DOHH2 (cell line): ENCODE measurements around the gene ZNF48.
A peak's percentile ranks its signal among the peaks of the same experiment; 100 is the strongest.

ENCODE experiments used
- H3F3A ChIP-seq: fragments of 200-600 bp; sonication (generic), shearing (Covaris generic); 2 replicates; pipeline ENCODE4 v1.6.0; 2016; ENCODE audit warnings: antibody characterized with exemption, mild to moderate bottlenecking; ENCODE audit not compliant: control insufficient read depth, insufficient read depth
- H3K27ac ChIP-seq: fragments of 200-600 bp; sonication (generic); 2 replicates; pipeline ENCODE4 v1.5.1; 2014; ENCODE audit warnings: low read depth, mild to moderate bottlenecking, low read length, moderate library complexity
- H3K27me3 ChIP-seq: fragments of 200-600 bp; sonication (generic); 2 replicates; pipeline ENCODE4 v1.6.1; 2014; ENCODE audit warnings: mild to moderate bottlenecking, low read length, mixed read lengths; ENCODE audit not compliant: control insufficient read depth
- H3K36me3 ChIP-seq: fragments of 200-600 bp; sonication (generic); 2 replicates; pipeline ENCODE4 v1.6.1; 2014; ENCODE audit warnings: mild to moderate bottlenecking, low read length, moderate library complexity, mixed read lengths; ENCODE audit not compliant: control insufficient read depth
- H3K4me1 ChIP-seq: fragments of 200-600 bp; sonication (generic); 2 replicates; pipeline ENCODE4 v1.6.1; 2014; ENCODE audit warnings: mild to moderate bottlenecking, low read length, mixed read lengths; ENCODE audit not compliant: control insufficient read depth
- H3K4me2 ChIP-seq: fragments of 200-600 bp; sonication (generic); 2 replicates; pipeline ENCODE4 v1.6.0; 2014; ENCODE audit warnings: mild to moderate bottlenecking, low read length, moderate library complexity
- H3K4me3 ChIP-seq: fragments of 200-600 bp; sonication (generic); 2 replicates; pipeline ENCODE4 v1.5.1; 2014; ENCODE audit warnings: mild to moderate bottlenecking, low read length, mixed read lengths
- H3K79me2 ChIP-seq: fragments of 200-600 bp; sonication (generic); 2 replicates; pipeline ENCODE4 v1.6.1; 2014; ENCODE audit warnings: mild to moderate bottlenecking, low read length, mixed read lengths; ENCODE audit not compliant: control insufficient read depth
- H3K9me2 ChIP-seq: fragments of 200-600 bp; sonication (generic); replicated peaks from 2 replicates; pipeline ENCODE4 v1.6.1; 2014; ENCODE audit warnings: mild to moderate bottlenecking, low read length, mixed read lengths; ENCODE audit not compliant: control insufficient read depth
- H3K9me3 ChIP-seq: fragments of 200-600 bp; sonication (generic); 2 replicates; pipeline ENCODE4 v1.6.1; 2014; ENCODE audit warnings: antibody characterized with exemption, low read length, mixed read lengths; ENCODE audit not compliant: control insufficient read depth, insufficient read depth
- H4K20me1 ChIP-seq: fragments of 200-600 bp; sonication (generic); 2 replicates; pipeline ENCODE4 v1.6.0; 2014; ENCODE audit warnings: low read depth, mild to moderate bottlenecking, antibody characterized with exemption, low read length, moderate library complexity; ENCODE audit not compliant: control insufficient read depth, insufficient read depth
- EZH2phosphoT487 ChIP-seq: fragments of 200-600 bp; sonication (generic); IDR thresholded peaks from 2 replicates; pipeline ENCODE4 v1.6.1; 2017; ENCODE audit warnings: borderline replicate concordance, mild to moderate bottlenecking, antibody characterized with exemption, low read length, moderate library complexity, mixed read lengths
- TF ChIP-seq, protein P1 (sequence below): fragments of 200-600 bp; sonication (generic); IDR thresholded peaks from one replicate; pipeline ENCODE4 v1.5.1; 2014; ENCODE audit warnings: antibody characterized with exemption, mild to moderate bottlenecking, low read depth, low read length; ENCODE audit not compliant: poor library complexity, severe bottlenecking

ZNF48 gene

GRCh38 chr16:30374538-30374937, 20.7 kb upstream of the ZNF48 start, which contains the start of gene MYL11:
Gene MYL11, plus strand, starts transcription at chr16:30374802. Its CDS starts 56 bp downstream, at chr16:30374858.
- Histone ChIP-seq H3K4me2 (no peak within 1 kb of the TSS), H3K36me3 (peaks cover 16% of the 10 kb centered on the region), H3K9me2 (no peaks in the 10 kb centered on the region), H4K20me1 (no peaks in the 10 kb centered on the region), H3K27me3 (no peaks in the 10 kb centered on the region), H3K79me2 (peaks cover 17% of the 10 kb centered on the region), H3K4me3 (no peak within 1 kb of the TSS), H3F3A (peaks cover 7% of the 10 kb centered on the region), H3K4me1 (peaks cover 42% of the 10 kb centered on the region), H3K9me3 (no peaks in the 10 kb centered on the region), H3K27ac (no peak within 1 kb of the TSS)
- TF ChIP-seq EZH2phosphoT487: no peak
- TF ChIP-seq, protein P1, sequence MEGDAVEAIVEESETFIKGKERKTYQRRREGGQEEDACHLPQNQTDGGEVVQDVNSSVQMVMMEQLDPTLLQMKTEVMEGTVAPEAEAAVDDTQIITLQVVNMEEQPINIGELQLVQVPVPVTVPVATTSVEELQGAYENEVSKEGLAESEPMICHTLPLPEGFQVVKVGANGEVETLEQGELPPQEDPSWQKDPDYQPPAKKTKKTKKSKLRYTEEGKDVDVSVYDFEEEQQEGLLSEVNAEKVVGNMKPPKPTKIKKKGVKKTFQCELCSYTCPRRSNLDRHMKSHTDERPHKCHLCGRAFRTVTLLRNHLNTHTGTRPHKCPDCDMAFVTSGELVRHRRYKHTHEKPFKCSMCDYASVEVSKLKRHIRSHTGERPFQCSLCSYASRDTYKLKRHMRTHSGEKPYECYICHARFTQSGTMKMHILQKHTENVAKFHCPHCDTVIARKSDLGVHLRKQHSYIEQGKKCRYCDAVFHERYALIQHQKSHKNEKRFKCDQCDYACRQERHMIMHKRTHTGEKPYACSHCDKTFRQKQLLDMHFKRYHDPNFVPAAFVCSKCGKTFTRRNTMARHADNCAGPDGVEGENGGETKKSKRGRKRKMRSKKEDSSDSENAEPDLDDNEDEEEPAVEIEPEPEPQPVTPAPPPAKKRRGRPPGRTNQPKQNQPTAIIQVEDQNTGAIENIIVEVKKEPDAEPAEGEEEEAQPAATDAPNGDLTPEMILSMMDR: no peak

DNA sequence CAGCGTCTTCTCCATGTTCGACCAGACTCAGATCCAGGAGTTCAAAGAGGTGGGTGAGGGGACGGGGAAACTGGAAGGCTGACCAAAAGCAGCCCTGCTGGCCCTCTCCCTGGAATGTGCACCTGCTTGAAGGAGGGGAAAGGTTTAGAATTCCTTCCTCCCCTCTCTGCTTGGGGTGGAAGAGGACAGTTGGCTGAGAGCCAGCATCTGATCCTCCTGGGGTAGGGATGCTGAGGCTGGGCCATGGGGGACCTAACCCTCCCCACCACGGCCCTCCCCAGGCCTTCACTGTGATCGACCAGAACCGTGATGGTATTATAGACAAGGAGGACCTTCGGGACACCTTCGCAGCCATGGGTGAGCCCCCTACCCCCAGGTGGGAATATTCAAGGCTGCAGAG, 19.4 kb upstream of the ZNF48 start:
- no peak for TF ChIP-seq EZH2phosphoT487
- TF ChIP-seq, protein P1: no peak
- Histone ChIP-seq H3K4me1 (peaks cover 56% of the 10 kb centered on the region), H3K4me2 (no peak overlapping the region), H3K4me3 (no peak overlapping the region), H3K27ac (no peak overlapping the region), H3K36me3 (peaks cover 25% of the 10 kb centered on the region), H3K79me2 (peaks cover 26% of the 10 kb centered on the region), H3K27me3 (no peaks in the 10 kb centered on the region), H4K20me1 (no peaks in the 10 kb centered on the region), H3F3A (peaks cover 19% of the 10 kb centered on the region), H3K9me2 (no peaks in the 10 kb centered on the region), H3K9me3 (no peaks in the 10 kb centered on the region)

DNA sequence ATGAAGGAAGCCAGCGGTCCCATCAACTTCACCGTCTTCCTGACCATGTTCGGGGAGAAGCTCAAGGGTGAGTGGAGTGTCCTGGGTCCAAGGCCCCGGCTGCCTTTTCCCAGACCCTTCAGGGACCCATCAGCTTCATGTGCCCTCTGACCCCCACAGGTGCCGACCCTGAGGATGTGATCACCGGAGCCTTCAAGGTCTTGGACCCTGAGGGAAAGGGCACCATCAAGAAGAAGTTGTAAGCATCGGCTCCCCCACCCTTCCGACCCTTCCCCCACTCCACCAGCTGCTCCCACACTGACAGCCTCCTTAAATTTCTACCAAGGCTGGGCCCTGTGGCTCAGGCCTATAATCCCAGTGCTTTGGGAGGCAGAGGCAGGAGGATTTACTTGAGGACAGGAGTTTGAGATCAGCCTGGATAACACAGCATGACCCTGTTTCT, 18.7 kb upstream of the ZNF48 start:
- TF ChIP-seq, protein P1: no peak
- no peak for TF ChIP-seq EZH2phosphoT487
- H3F3A ChIP-seq: peaks cover 20% of the 10 kb centered on the region
- H3K27me3 ChIP-seq: no peaks in the 10 kb centered on the region
- no peaks in the 10 kb centered on the region for H3K9me2 ChIP-seq
- peaks cover 32% of the 10 kb centered on the region for H3K79me2 ChIP-seq
- H3K4me3 ChIP-seq: no peak overlapping the region
- H3K4me2 ChIP-seq: peak overlapping the region; percentile 97; the same call in 1 of the 2 replicates
- H3K27ac ChIP-seq: no peak overlapping the region
- peaks cover 58% of the 10 kb centered on the region for H3K4me1 ChIP-seq
- H4K20me1 ChIP-seq: no peaks in the 10 kb centered on the region
- H3K36me3 ChIP-seq: peaks cover 30% of the 10 kb centered on the region
- no peaks in the 10 kb centered on the region for H3K9me3 ChIP-seq
